ENCODE data around the gene MTNR1B.

Gene MTNR1B

DNA sequence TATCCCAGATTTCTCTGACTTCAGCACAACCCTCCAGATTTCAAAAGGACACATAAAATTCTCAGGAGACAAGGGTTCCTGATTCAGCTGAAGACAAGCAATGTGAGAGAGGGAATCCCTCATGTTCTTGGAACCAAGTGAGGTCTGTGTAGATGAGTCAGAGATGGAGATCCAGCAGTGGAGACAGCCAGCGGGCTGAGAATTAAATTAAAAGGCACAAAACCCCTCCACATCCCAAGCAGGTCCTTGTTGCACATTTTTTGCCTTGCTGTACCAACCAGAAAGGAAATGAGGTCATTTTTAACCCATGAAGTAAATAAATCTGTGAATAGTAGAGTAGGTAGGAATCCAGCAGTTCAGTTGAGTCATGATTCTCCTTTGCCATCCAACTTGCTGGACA lies 9.7 kb downstream of the MTNR1B start:
- no peak for TF ChIP-seq EZH2 (IDR thresholded peaks at IDR 0.05; ENCODE audit: borderline replicate concordance, low read depth, low read length, severe bottlenecking)
- TF ChIP-seq, protein P1, sequence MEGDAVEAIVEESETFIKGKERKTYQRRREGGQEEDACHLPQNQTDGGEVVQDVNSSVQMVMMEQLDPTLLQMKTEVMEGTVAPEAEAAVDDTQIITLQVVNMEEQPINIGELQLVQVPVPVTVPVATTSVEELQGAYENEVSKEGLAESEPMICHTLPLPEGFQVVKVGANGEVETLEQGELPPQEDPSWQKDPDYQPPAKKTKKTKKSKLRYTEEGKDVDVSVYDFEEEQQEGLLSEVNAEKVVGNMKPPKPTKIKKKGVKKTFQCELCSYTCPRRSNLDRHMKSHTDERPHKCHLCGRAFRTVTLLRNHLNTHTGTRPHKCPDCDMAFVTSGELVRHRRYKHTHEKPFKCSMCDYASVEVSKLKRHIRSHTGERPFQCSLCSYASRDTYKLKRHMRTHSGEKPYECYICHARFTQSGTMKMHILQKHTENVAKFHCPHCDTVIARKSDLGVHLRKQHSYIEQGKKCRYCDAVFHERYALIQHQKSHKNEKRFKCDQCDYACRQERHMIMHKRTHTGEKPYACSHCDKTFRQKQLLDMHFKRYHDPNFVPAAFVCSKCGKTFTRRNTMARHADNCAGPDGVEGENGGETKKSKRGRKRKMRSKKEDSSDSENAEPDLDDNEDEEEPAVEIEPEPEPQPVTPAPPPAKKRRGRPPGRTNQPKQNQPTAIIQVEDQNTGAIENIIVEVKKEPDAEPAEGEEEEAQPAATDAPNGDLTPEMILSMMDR (IDR thresholded peaks at IDR 0.05; ENCODE audit: borderline replicate concordance, extremely low read depth, low read length, poor library complexity, severe bottlenecking), result no peak
- Histone ChIP-seq H2AFZ (ENCODE audit: low read depth, low read length) (no peak overlapping the region), H3K27ac (ENCODE audit: low read length) (no peak overlapping the region), H4K20me1 (ENCODE audit: insufficient read depth, low read length) (no peaks in the 10 kb centered on the region), H3K27me3 (ENCODE audit: insufficient read depth, low read length, poor library complexity) (no peaks in the 10 kb centered on the region), H3K79me2 (ENCODE audit: insufficient read depth, low read length) (no peaks in the 10 kb centered on the region), H3K4me1 (ENCODE audit: insufficient read depth, low read length) (no peaks in the 10 kb centered on the region), H3K4me2 (ENCODE audit: insufficient read depth, low read length) (no peak overlapping the region), H3K36me3 (ENCODE audit: insufficient read depth, low read length) (no peaks in the 10 kb centered on the region), H3K9ac (ENCODE audit: low read depth, low read length) (no peak overlapping the region), H3K9me3 (ENCODE audit: insufficient read depth, low read length, severe bottlenecking) (no peaks in the 10 kb centered on the region), H3K4me3 (ENCODE audit: low read depth in 1 of 2, low read length in 2 of 2) (no peak overlapping the region)
- ATAC-seq (ENCODE audit: insufficient read depth, low read depth), result no peak
- DNase-seq, result no peak

DNA sequence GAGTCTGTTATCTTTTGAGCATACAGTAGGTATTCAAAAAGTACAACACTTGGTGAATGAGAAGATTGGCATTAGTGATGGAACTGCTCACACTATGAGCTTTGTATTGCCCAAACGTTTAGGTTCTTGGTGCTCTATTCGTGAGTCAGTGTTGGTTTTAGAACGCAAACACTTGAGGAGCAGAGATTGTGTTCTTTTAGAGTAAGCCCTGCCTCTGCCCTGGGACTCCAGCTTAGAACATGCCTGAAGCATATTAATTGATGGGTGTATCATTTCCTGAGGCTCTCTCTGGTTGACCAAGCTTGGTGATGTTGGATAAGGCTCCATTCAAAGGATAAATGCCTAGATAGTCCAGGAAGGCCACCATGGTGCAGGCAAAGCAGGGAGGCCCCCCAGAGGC lies 10.9 kb downstream of the MTNR1B start:
- no peak overlapping the region for H3K9ac ChIP-seq (ENCODE audit: low read depth, low read length)
- DNase-seq, result no peak
- TF ChIP-seq, protein P1 (IDR thresholded peaks at IDR 0.05; ENCODE audit: borderline replicate concordance, extremely low read depth, low read length, poor library complexity, severe bottlenecking), result no peak
- TF ChIP-seq EZH2 (IDR thresholded peaks at IDR 0.05; ENCODE audit: borderline replicate concordance, low read depth, low read length, severe bottlenecking), result no peak

DNA sequence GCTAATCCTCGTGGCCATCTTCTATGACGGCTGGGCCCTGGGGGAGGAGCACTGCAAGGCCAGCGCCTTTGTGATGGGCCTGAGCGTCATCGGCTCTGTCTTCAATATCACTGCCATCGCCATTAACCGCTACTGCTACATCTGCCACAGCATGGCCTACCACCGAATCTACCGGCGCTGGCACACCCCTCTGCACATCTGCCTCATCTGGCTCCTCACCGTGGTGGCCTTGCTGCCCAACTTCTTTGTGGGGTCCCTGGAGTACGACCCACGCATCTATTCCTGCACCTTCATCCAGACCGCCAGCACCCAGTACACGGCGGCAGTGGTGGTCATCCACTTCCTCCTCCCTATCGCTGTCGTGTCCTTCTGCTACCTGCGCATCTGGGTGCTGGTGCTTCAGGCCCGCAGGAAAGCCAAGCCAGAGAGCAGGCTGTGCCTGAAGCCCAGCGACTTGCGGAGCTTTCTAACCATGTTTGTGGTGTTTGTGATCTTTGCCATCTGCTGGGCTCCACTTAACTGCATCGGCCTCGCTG lies 12.1 kb downstream of the MTNR1B start:
- no peaks in the 10 kb centered on the region for H3K4me1 ChIP-seq (ENCODE audit: insufficient read depth, low read length)
- H3K79me2 ChIP-seq (ENCODE audit: insufficient read depth, low read length), result no peaks in the 10 kb centered on the region
- H3K4me3 ChIP-seq (ENCODE audit: low read depth in 1 of 2, low read length in 2 of 2), result no peak overlapping the region
- no peak for TF ChIP-seq EZH2 (IDR thresholded peaks at IDR 0.05; ENCODE audit: borderline replicate concordance, low read depth, low read length, severe bottlenecking)
- TF ChIP-seq, protein P1 (IDR thresholded peaks at IDR 0.05; ENCODE audit: borderline replicate concordance, extremely low read depth, low read length, poor library complexity, severe bottlenecking), result no peak
- no peak overlapping the region for H3K4me2 ChIP-seq (ENCODE audit: insufficient read depth, low read length)
- ATAC-seq (ENCODE audit: insufficient read depth, low read depth), result no peak
- no peak overlapping the region for H3K9ac ChIP-seq (ENCODE audit: low read depth, low read length)
- no peaks in the 10 kb centered on the region for H3K36me3 ChIP-seq (ENCODE audit: insufficient read depth, low read length)
- no peak overlapping the region for H3K27ac ChIP-seq (ENCODE audit: low read length)
- no peak for DNase-seq
- no peaks in the 10 kb centered on the region for H4K20me1 ChIP-seq (ENCODE audit: insufficient read depth, low read length)
- H3K27me3 ChIP-seq (ENCODE audit: insufficient read depth, low read length, poor library complexity), result no peaks in the 10 kb centered on the region
- H2AFZ ChIP-seq (ENCODE audit: low read depth, low read length), result no peak overlapping the region
- no peaks in the 10 kb centered on the region for H3K9me3 ChIP-seq (ENCODE audit: insufficient read depth, low read length, severe bottlenecking)

More for the DNA sequence above, 10.9 kb downstream of the MTNR1B start:
- Histone ChIP-seq H3K79me2 (ENCODE audit: insufficient read depth, low read length) (no peaks in the 10 kb centered on the region), H3K27ac (ENCODE audit: low read length) (no peak overlapping the region), H3K4me3 (ENCODE audit: low read depth in 1 of 2, low read length in 2 of 2) (no peak overlapping the region), H3K27me3 (ENCODE audit: insufficient read depth, low read length, poor library complexity) (no peaks in the 10 kb centered on the region), H4K20me1 (ENCODE audit: insufficient read depth, low read length) (no peaks in the 10 kb centered on the region), H2AFZ (ENCODE audit: low read depth, low read length) (no peak overlapping the region), H3K4me2 (ENCODE audit: insufficient read depth, low read length) (no peak overlapping the region), H3K4me1 (ENCODE audit: insufficient read depth, low read length) (no peaks in the 10 kb centered on the region), H3K9me3 (ENCODE audit: insufficient read depth, low read length, severe bottlenecking) (no peaks in the 10 kb centered on the region), H3K36me3 (ENCODE audit: insufficient read depth, low read length) (no peaks in the 10 kb centered on the region)
- no peak for ATAC-seq (ENCODE audit: insufficient read depth, low read depth)

DNA sequence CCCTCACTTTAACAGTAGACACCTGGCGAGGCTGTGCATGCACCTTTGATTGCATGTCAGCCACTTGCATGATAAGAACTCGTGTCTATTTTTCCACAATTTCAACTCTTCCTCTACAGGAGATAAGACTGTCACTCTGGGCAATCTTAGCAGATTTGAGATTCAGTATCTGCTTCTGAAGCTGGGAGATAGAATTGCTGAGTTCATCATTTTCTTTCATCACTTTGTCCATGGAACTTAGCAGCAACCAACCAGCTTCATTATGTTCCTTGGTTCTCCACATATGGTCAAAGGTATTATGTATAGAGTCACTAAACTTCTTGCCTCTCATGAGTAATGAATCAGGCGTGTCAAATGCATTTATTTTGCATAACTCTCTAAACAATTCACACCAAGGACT lies 17.1 kb downstream of the MTNR1B start:
- TF ChIP-seq EZH2 (IDR thresholded peaks at IDR 0.05; ENCODE audit: borderline replicate concordance, low read depth, low read length, severe bottlenecking), result no peak
- TF ChIP-seq, protein P1 (IDR thresholded peaks at IDR 0.05; ENCODE audit: borderline replicate concordance, extremely low read depth, low read length, poor library complexity, severe bottlenecking), result no peak

More for the DNA sequence above, 17.1 kb downstream of the MTNR1B start:
- Histone ChIP-seq H3K4me3 (ENCODE audit: low read depth in 1 of 2, low read length in 2 of 2) (no peak overlapping the region), H2AFZ (ENCODE audit: low read depth, low read length) (no peak overlapping the region), H3K9ac (ENCODE audit: low read depth, low read length) (no peak overlapping the region), H3K9me3 (ENCODE audit: insufficient read depth, low read length, severe bottlenecking) (no peaks in the 10 kb centered on the region), H3K4me1 (ENCODE audit: insufficient read depth, low read length) (no peaks in the 10 kb centered on the region), H4K20me1 (ENCODE audit: insufficient read depth, low read length) (no peaks in the 10 kb centered on the region), H3K4me2 (ENCODE audit: insufficient read depth, low read length) (no peak overlapping the region), H3K36me3 (ENCODE audit: insufficient read depth, low read length) (no peaks in the 10 kb centered on the region), H3K79me2 (ENCODE audit: insufficient read depth, low read length) (no peaks in the 10 kb centered on the region), H3K27me3 (ENCODE audit: insufficient read depth, low read length, poor library complexity) (no peaks in the 10 kb centered on the region), H3K27ac (ENCODE audit: low read length) (no peak overlapping the region)
- ATAC-seq (ENCODE audit: insufficient read depth, low read depth), result no peak
- DNase-seq, result no peak
